ENCODE measurements around the gene HCRTR2. TPM values are rescaled to one million over a fixed set of nuclear protein-coding genes. Genes with fewer than 3 reads are reported as not detected.

Gene HCRTR2
- polyA plus RNA-seq, 1 experiment: not detected

DNA sequence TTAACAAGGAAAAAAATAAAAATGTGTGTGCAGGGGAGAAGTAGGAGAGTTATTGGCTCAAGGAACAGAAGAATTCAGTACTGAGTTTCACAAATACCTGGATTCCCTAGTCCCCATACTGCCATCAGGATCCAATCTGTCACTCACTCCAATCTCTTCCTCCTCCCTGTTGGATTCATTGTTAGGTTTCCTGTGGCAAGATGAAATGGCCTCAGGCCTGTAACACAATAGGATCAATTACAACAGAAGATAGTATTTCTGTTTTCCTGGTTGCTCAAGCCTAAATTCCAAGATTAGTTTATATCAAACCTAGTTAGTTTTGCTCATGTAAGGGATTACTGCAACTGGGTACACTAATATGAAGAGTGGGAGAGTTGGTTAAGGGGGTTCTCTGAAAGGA lies 24.4 kb downstream of the HCRTR2 start:
- no peak for DNase-seq (ENCODE audit: low read depth)
- POLR2A ChIA-PET: no interaction called here
- CTCF ChIA-PET: no interaction called here
- TF ChIP-seq, protein P1, sequence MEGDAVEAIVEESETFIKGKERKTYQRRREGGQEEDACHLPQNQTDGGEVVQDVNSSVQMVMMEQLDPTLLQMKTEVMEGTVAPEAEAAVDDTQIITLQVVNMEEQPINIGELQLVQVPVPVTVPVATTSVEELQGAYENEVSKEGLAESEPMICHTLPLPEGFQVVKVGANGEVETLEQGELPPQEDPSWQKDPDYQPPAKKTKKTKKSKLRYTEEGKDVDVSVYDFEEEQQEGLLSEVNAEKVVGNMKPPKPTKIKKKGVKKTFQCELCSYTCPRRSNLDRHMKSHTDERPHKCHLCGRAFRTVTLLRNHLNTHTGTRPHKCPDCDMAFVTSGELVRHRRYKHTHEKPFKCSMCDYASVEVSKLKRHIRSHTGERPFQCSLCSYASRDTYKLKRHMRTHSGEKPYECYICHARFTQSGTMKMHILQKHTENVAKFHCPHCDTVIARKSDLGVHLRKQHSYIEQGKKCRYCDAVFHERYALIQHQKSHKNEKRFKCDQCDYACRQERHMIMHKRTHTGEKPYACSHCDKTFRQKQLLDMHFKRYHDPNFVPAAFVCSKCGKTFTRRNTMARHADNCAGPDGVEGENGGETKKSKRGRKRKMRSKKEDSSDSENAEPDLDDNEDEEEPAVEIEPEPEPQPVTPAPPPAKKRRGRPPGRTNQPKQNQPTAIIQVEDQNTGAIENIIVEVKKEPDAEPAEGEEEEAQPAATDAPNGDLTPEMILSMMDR (IDR thresholded peaks at IDR 0.05; ENCODE audit: insufficient read depth, low read depth, low read length): no peak
- Histone ChIP-seq H3K36me3 (ENCODE audit: control insufficient read depth, insufficient read depth, low read length) (no peaks in the 10 kb centered on the region), H3K27me3 (ENCODE audit: control insufficient read depth, insufficient read depth, low read length) (no peaks in the 10 kb centered on the region), H3K4me3 (ENCODE audit: low read depth, low read length) (no peak overlapping the region)

DNA sequence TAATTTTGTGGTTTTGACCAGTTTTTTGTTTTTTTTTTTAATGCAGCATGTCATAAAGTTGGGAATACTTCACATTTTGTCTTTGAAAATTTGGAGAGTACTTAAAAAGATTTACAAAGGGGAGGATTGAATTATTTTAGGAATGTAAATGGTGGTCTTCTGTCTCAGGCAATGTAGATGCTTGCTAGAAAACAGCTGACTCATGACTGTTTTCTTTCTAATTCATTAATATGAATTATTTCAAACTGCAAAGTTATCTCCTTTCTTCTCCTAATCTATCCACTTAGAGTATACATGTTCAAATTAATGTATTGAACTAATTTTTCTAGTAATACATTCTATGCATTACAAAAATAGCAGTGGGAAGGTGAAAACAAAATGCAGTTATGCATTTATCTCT lies 24.9 kb downstream of the HCRTR2 start:
- POLR2A ChIA-PET: no interaction called here
- CTCF ChIA-PET: no interaction called here
- no peak for DNase-seq (ENCODE audit: low read depth)
- TF ChIP-seq, protein P1 (IDR thresholded peaks at IDR 0.05; ENCODE audit: insufficient read depth, low read depth, low read length): no peak
- H3K36me3 ChIP-seq (ENCODE audit: control insufficient read depth, insufficient read depth, low read length): no peaks in the 10 kb centered on the region
- no peaks in the 10 kb centered on the region for H3K27me3 ChIP-seq (ENCODE audit: control insufficient read depth, insufficient read depth, low read length)
- H3K4me3 ChIP-seq (ENCODE audit: low read depth, low read length): no peak overlapping the region

DNA sequence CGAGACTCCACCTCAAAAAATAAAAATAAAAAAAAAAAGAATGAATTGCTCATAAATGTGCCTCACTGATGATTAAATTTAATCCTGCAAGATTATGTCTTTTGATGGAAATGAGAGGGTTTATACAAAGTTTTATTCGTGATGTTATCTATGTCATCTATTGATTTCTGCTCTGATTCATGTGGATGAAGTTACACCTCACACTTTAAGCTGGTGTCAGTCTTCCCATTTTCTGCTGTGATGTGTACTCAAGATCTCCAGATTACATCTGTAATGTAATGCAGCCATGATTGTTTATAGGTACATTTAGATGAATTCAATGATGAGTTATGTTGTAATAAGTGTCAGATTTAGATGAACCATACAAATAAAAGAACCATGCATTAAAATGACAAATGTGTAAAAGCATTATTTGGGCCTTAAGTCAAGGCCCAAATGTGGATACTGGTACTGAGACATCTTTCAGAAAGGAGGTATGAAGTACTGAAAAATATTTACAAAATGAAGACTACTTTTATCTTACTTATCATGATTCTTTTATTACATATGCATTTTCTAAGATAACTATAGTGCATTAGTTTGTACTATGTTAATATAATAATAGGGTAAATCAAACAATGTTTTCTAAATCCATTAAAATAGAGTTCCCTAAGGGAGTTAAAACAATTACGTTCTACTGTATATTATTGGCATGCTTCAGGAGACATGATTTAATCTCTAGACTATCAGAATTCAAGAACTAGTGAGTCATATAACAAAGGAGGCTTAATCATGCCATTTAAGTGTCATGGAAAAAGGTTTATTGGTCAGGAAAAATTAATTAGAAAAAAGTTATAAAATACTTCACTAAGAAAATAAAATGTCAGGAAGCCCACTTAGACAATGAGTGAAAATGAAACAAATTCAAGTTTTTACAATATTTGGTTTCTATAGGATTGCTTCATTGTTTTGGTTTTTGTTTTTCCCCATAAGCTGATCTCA lies 34.5 kb downstream of the HCRTR2 start:
- POLR2A ChIA-PET: no interaction called here
- H3K4me3 ChIP-seq (ENCODE audit: low read depth, low read length): no peak overlapping the region
- DNase-seq (ENCODE audit: low read depth): no peak
- H3K36me3 ChIP-seq (ENCODE audit: control insufficient read depth, insufficient read depth, low read length): no peaks in the 10 kb centered on the region
- no peaks in the 10 kb centered on the region for H3K27me3 ChIP-seq (ENCODE audit: control insufficient read depth, insufficient read depth, low read length)
- CTCF ChIA-PET: no interaction called here
- TF ChIP-seq, protein P1 (IDR thresholded peaks at IDR 0.05; ENCODE audit: insufficient read depth, low read depth, low read length): no peak

DNA sequence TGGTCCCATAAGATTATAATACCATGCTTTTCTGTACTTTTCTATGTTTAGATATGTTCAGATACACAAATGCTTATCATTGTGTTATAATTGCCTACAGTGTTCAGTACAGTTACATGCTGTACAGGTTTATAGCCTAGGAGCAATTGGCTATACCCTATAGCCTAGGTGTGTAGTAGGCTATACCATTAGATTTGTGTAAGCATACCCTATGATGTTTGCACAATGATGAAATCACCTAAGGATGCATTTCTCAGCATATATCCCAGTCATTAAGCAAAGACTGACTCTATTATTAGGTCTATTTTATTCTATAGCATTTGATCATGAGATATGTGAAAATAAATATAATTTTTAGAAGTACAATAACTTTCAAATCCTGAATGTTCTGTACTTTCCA lies 36.6 kb downstream of the HCRTR2 start:
- POLR2A ChIA-PET: no interaction called here
- H3K36me3 ChIP-seq (ENCODE audit: control insufficient read depth, insufficient read depth, low read length): no peaks in the 10 kb centered on the region

DNA sequence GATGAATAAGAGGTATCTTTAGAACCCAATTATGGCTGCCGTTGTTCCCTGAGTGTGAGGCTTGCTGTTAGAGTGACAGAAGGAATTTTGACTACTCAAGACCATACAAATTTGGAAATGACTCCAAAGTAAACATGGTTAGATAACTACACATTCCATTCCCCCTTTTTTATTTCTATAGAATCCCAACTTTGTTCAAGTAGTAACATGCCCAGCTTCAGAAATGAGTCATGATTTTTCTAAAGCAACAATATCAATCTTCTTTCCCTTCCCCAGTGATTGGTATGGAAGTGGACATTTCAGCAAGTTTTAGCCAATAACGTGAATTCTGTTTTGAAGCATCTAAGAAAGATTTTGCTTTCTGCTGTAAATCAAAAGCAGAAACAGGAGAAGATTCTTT lies 37.8 kb downstream of the HCRTR2 start:
- TF ChIP-seq, protein P1 (IDR thresholded peaks at IDR 0.05; ENCODE audit: insufficient read depth, low read depth, low read length): no peak
- CTCF ChIA-PET: no interaction called here
- H3K4me3 ChIP-seq (ENCODE audit: low read depth, low read length): no peak overlapping the region
- H3K36me3 ChIP-seq (ENCODE audit: control insufficient read depth, insufficient read depth, low read length): no peaks in the 10 kb centered on the region
- DNase-seq (ENCODE audit: low read depth): no peak
- POLR2A ChIA-PET: no interaction called here
- H3K27me3 ChIP-seq (ENCODE audit: control insufficient read depth, insufficient read depth, low read length): no peaks in the 10 kb centered on the region

More for the DNA sequence above, 36.6 kb downstream of the HCRTR2 start:
- DNase-seq (ENCODE audit: low read depth): no peak
- TF ChIP-seq, protein P1 (IDR thresholded peaks at IDR 0.05; ENCODE audit: insufficient read depth, low read depth, low read length): no peak
- no peak overlapping the region for H3K4me3 ChIP-seq (ENCODE audit: low read depth, low read length)
- CTCF ChIA-PET: no interaction called here
- no peaks in the 10 kb centered on the region for H3K27me3 ChIP-seq (ENCODE audit: control insufficient read depth, insufficient read depth, low read length)
